HCT116 (cell line): ENCODE measurements around the gene ALK. TPM values are rescaled to one million over a fixed set of nuclear protein-coding genes. Genes with fewer than 3 reads are reported as not detected.
A peak's percentile ranks its signal among the peaks of the same experiment; 100 is the strongest.

Experiments used
- ATAC-seq: fragments of 200-7000 bp; cut with Tn5 transposase; 2 replicates; pipeline ENCODE4 v1.9.1; 2020; ENCODE audit warnings: mild to moderate bottlenecking, moderate library complexity
- BruUV-seq: library from RNA; stranded (reverse); fragments of 400-500 nt; replicated peaks from 2 replicates; lab custom pipeline; 2021; lab: Mats Ljungman, UMichigan
- CTCF ChIA-PET: fragments of 300-600 bp; sonication (Branson Sonifier 250); formaldehyde crosslinking; loops from one replicate; lab custom pipeline; 2021; ENCODE audit warnings: antibody characterized with exemption; lab: Charles Lee
- POLR2A ChIA-PET: fragments of 300-600, 350-600 bp; sonication (Branson Sonifier 250); formaldehyde crosslinking; loops from one replicate; lab custom pipeline; 2021; ENCODE audit warnings: antibody characterized with exemption; lab: Charles Lee
- RAD21 ChIA-PET, 2 experiments: fragments of 300-600 bp; sonication (Branson Sonifier 250); formaldehyde crosslinking; loops; one replicate each; lab custom pipeline; 2023; ENCODE audit warnings: low total read pairs in 2 of 2; ENCODE audit not compliant: uncharacterized antibody in 2 of 2, unreplicated experiment in 2 of 2, low non-redundant PET in 1 of 2; lab: Charles Lee
- DNase-seq: peaks from one replicate; pipeline ENCODE4 v3.0.0-alpha.2; 2010; ENCODE audit warnings: low read depth, low spot score
- H2AFZ ChIP-seq: fragments of 200-600 bp; shearing (Covaris generic), sonication (generic); 2 replicates; pipeline ENCODE4 v1.6.1; 2017; ENCODE audit warnings: low read depth, mixed run types, mixed read lengths, antibody characterized with exemption, low read length; ENCODE audit not compliant: poor library complexity, severe bottlenecking
- H3K27ac ChIP-seq: 2 replicates; pipeline ENCODE4 v1.5.1; 2012; ENCODE audit warnings: low read depth, low read length
- H3K27me3 ChIP-seq: fragments of 200-600 bp; sonication (generic); 2 replicates; pipeline ENCODE4 v1.6.1; 2016; ENCODE audit warnings: mixed run types, low read length, mixed read lengths; ENCODE audit not compliant: insufficient read depth
- H3K36me3 ChIP-seq, 2 experiments: fragments of 200-500 bp in 1 of 2; fragments of 200-600 bp in 1 of 2; sonication (Bioruptor generic) in 1 of 2; sonication (generic) in 1 of 2; 2 replicates each; pipeline versions ENCODE4 v1.5.1 to v1.6.1; 2014 to 2016; ENCODE audit warnings: low read length in 2 of 2, inconsistent platforms in 1 of 2, mixed read lengths in 1 of 2, mixed run types in 1 of 2; ENCODE audit not compliant: insufficient read depth in 2 of 2, control insufficient read depth in 1 of 2
- H3K4me1 ChIP-seq, 2 experiments: fragments of 200-600 bp in 1 of 2; sonication (generic) in 1 of 2; 2 replicates each; pipeline versions ENCODE4 v1.5.1 to v1.6.1; 2012 to 2017; ENCODE audit warnings: low read length in 2 of 2, inconsistent platforms in 1 of 2, mild to moderate bottlenecking in 1 of 2, mixed read lengths in 1 of 2, mixed run types in 1 of 2, moderate library complexity in 1 of 2; ENCODE audit not compliant: insufficient read depth in 2 of 2, control insufficient read depth in 1 of 2
- H3K4me2 ChIP-seq: fragments of 200-600 bp; sonication (generic); 2 replicates; pipeline ENCODE4 v1.6.1; 2017; ENCODE audit warnings: mixed run types, low read length, mixed read lengths
- H3K4me3 ChIP-seq, 2 experiments: fragments of 200-600 bp in 1 of 2; sonication (generic) in 1 of 2; replicated peaks in 1 of 2; 2 replicates each; pipeline ENCODE4 v1.5.1; 2011 to 2016; ENCODE audit warnings: low read length in 2 of 2, control low read depth in 1 of 2, low read depth in 1 of 2, mild to moderate bottlenecking in 1 of 2, mixed read lengths in 1 of 2, mixed run types in 1 of 2
- H3K79me2 ChIP-seq: fragments of 200-600 bp; sonication (generic); 2 replicates; pipeline ENCODE4 v1.6.1; 2017; ENCODE audit warnings: mild to moderate bottlenecking, mixed run types, low read length, moderate library complexity, mixed read lengths; ENCODE audit not compliant: insufficient read depth
- H3K9ac ChIP-seq: fragments of 200-600 bp; sonication (generic); 2 replicates; pipeline ENCODE4 v1.6.1; 2016; ENCODE audit warnings: low read length, mixed read lengths
- H3K9me2 ChIP-seq: fragments of 200-600 bp; sonication (generic), shearing (Covaris generic); 2 replicates; pipeline ENCODE4 v1.6.1; 2017; ENCODE audit warnings: mixed run types, mild to moderate bottlenecking, moderate library complexity; ENCODE audit not compliant: insufficient read depth
- H3K9me3 ChIP-seq, 2 experiments: fragments of 200-500 bp in 1 of 2; fragments of 200-600 bp in 1 of 2; sonication (Bioruptor generic) in 1 of 2; sonication (generic) in 1 of 2; 2 replicates each; pipeline ENCODE4 v1.6.1; 2014 to 2017; ENCODE audit warnings: low read length in 2 of 2, mixed read lengths in 2 of 2, inconsistent platforms in 1 of 2, low read depth in 1 of 2, mild to moderate bottlenecking in 1 of 2, mixed run types in 1 of 2, moderate library complexity in 1 of 2; ENCODE audit not compliant: control insufficient read depth in 1 of 2, insufficient read depth in 1 of 2
- H4K20me1 ChIP-seq: fragments of 200-600 bp; sonication (generic), shearing (Covaris generic); 2 replicates; pipeline ENCODE4 v1.6.1; 2017; ENCODE audit warnings: mixed run types, mild to moderate bottlenecking, moderate library complexity; ENCODE audit not compliant: insufficient read depth
- CEBPB ChIP-seq: IDR thresholded peaks from 2 replicates; pipeline ENCODE4 v1.6.1; 2012; ENCODE audit warnings: low read depth
- EZH2phosphoT487 ChIP-seq: fragments of 200-600 bp; IDR thresholded peaks from 2 replicates; pipeline ENCODE4 v1.6.1; 2018; ENCODE audit warnings: antibody characterized with exemption, borderline replicate concordance
- FOSL1 ChIP-seq: IDR thresholded peaks from 2 replicates; pipeline ENCODE4 v1.6.1; 2012; ENCODE audit warnings: low read depth
- JUND ChIP-seq: IDR thresholded peaks from 2 replicates; pipeline ENCODE4 v1.6.1; 2012
- POLR2AphosphoS5 ChIP-seq: IDR thresholded peaks from 2 replicates; pipeline ENCODE4 v1.6.1; 2011; ENCODE audit warnings: mild to moderate bottlenecking, low read depth, low read length, moderate library complexity
- RAD21 ChIP-seq: IDR thresholded peaks from 2 replicates; pipeline ENCODE4 v1.6.1; 2012; ENCODE audit warnings: low read depth, mild to moderate bottlenecking
- SIN3A ChIP-seq: IDR thresholded peaks from 2 replicates; pipeline ENCODE4 v1.6.1; 2012; ENCODE audit warnings: low read depth
- SP1 ChIP-seq: IDR thresholded peaks from 2 replicates; pipeline ENCODE4 v1.6.1; 2012; ENCODE audit warnings: low read depth
- SRF ChIP-seq: IDR thresholded peaks from 2 replicates; pipeline ENCODE4 v1.6.1; 2012; ENCODE audit warnings: low read depth
- YY1 ChIP-seq: IDR thresholded peaks from 2 replicates; pipeline ENCODE4 v1.6.1; 2011; ENCODE audit warnings: low read length, low read depth, moderate library complexity, mild to moderate bottlenecking; ENCODE audit not compliant: insufficient replicate concordance; ENCODE audit errors: extremely low read depth
- intact Hi-C: fragments of 100-400 bp; cut with micrococcal nuclease; formaldehyde crosslinking; loops from 2 replicates; pipeline ENCODE4 v1.10.0; 2022
- total RNA-seq: library from RNA; stranded (reverse); gene quantifications from one replicate; pipeline ENCODE4 v1.2.1, GENCODE V29; 2021; ENCODE audit not compliant: unreplicated experiment
- TF ChIP-seq, protein P1 (sequence below): IDR thresholded peaks from 2 replicates; pipeline ENCODE4 v1.6.1; 2012
- TF ChIP-seq, protein P2 (sequence below): IDR thresholded peaks from 2 replicates; pipeline ENCODE4 v1.6.1; 2011; ENCODE audit warnings: mild to moderate bottlenecking, low read length, moderate library complexity; ENCODE audit not compliant: insufficient replicate concordance; ENCODE audit errors: extremely low read depth

ALK gene
- total RNA-seq, 1 experiment from 2014 or later: not detected

- Histone ChIP-seq H3K4me3 (no peak overlapping the region), H2AFZ (no peak overlapping the region), H3K36me3 (no peaks in the 10 kb centered on the region), H4K20me1 (no peaks in the 10 kb centered on the region), H3K9ac (no peak overlapping the region), H3K4me1 (peaks cover 21 to 39% of the 10 kb centered on the region in 2 experiments), H3K9me2 (no peaks in the 10 kb centered on the region), H3K9me3 (no peaks in the 10 kb centered on the region), H3K4me2 (peak overlapping the region; percentile 59), H3K79me2 (no peaks in the 10 kb centered on the region), H3K27ac (no peak overlapping the region), H3K27me3 (peaks cover 58% of the 10 kb centered on the region)
- TF ChIP-seq FOSL1 (peak; percentile 80), JUND (peak; percentile 87), POLR2AphosphoS5 (peak; percentile 66), EZH2phosphoT487 (no peak), SRF (no peak), YY1 (peak; percentile 23), SP1 (peak; percentile 82), SIN3A (peak; percentile 93), RAD21 (no peak; the same call in 1 of the 2 replicates), CEBPB (peak; percentile 85)
- TF ChIP-seq, protein P1, sequence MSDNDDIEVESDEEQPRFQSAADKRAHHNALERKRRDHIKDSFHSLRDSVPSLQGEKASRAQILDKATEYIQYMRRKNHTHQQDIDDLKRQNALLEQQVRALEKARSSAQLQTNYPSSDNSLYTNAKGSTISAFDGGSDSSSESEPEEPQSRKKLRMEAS: peak; percentile 71
- TF ChIP-seq, protein P2, sequence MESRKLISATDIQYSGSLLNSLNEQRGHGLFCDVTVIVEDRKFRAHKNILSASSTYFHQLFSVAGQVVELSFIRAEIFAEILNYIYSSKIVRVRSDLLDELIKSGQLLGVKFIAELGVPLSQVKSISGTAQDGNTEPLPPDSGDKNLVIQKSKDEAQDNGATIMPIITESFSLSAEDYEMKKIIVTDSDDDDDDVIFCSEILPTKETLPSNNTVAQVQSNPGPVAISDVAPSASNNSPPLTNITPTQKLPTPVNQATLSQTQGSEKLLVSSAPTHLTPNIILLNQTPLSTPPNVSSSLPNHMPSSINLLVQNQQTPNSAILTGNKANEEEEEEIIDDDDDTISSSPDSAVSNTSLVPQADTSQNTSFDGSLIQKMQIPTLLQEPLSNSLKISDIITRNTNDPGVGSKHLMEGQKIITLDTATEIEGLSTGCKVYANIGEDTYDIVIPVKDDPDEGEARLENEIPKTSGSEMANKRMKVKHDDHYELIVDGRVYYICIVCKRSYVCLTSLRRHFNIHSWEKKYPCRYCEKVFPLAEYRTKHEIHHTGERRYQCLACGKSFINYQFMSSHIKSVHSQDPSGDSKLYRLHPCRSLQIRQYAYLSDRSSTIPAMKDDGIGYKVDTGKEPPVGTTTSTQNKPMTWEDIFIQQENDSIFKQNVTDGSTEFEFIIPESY: peak; percentile 41
- no TSS peak for BruUV-seq
- DNase-seq (peak; percentile 90), ATAC-seq (peak; percentile 70)
- intact Hi-C loops: no loop called here
- CTCF ChIA-PET: interaction anchor here (1.4 kb wide), 1 partner anchor 440 kb away, joined by 4 read pairs; no protein-coding TSS in a partner anchor
- POLR2A ChIA-PET: interaction anchor here (0.5 kb wide), 1 partner anchor 455 kb away, joined by 3 read pairs; no protein-coding TSS in a partner anchor
- RAD21 ChIA-PET: no interaction called here
Observed at GRCh38 chr2:29749041-29749440, 172.3 kb downstream of the ALK start.
